ENCODE data around the gene ATP5ME.

DNA sequence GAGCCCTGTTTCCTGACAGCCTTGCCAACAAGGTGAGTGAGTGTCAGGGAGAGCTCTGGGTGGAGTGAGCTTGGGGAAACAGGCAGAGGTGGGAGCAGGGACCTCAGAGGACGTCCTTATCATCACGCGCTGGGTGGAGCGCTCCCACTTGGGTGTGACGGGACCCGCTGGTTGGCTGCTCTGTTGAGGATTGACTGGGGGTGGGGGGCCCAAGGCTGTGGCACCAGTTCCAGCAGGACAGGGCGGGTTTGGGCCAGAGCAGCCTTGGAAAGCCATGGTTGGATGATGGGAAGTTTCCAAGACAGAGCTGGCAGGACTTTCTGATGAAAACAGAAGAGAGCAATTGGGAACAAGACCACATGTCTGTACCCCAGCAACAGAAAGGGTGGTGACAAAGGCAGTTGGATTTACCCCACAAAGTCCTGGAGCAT is 28.6 kb upstream of the ATP5ME start:
- TF ChIP-seq, protein P1, sequence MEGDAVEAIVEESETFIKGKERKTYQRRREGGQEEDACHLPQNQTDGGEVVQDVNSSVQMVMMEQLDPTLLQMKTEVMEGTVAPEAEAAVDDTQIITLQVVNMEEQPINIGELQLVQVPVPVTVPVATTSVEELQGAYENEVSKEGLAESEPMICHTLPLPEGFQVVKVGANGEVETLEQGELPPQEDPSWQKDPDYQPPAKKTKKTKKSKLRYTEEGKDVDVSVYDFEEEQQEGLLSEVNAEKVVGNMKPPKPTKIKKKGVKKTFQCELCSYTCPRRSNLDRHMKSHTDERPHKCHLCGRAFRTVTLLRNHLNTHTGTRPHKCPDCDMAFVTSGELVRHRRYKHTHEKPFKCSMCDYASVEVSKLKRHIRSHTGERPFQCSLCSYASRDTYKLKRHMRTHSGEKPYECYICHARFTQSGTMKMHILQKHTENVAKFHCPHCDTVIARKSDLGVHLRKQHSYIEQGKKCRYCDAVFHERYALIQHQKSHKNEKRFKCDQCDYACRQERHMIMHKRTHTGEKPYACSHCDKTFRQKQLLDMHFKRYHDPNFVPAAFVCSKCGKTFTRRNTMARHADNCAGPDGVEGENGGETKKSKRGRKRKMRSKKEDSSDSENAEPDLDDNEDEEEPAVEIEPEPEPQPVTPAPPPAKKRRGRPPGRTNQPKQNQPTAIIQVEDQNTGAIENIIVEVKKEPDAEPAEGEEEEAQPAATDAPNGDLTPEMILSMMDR (IDR thresholded peaks at IDR 0.05) = no peak
- TF ChIP-seq POLR2A (IDR thresholded peaks at IDR 0.05) = no peak
